ENCODE results near the gene DSTYK.

DNA sequence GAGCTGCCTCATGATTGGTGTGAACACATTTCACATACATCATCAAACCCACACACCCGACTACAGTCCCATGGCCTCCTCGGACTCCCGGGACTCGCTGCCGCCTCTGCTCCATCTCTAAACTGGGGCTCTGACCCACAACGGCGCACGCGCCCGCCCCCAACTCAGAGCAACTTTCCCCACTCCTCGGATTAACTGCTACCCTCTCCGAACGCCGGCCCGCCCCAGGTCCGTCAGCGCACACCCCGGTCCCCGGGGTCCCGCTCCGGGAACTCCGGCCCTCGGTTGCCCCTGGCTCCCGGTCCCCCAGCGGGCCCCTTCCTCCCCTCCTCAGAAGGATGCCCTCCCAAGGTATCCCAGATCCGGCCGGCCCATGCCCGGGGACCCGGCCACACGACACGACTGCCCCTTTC, 740 bp downstream of the DSTYK start:
- TF ChIP-seq GATA3 (IDR thresholded peaks at IDR 0.05; ENCODE audit: low read depth, low read length) (no peak), GATA2 (IDR thresholded peaks at IDR 0.05; ENCODE audit: low read depth, low read length) (no peak)

All from SH-SY5Y (cell line).